Uterine smooth muscle cell (primary cell): Measurements from ENCODE around the gene MYCBP. TPM values are rescaled to one million over a fixed set of nuclear protein-coding genes. Genes with fewer than 3 reads are reported as not detected.

Experiments
- total RNA-seq: library from RNA; depleted of rRNA; stranded (reverse); fragments of >200 nt; gene quantifications from 2 replicates; pipeline ENCODE4 v1.2.3, GENCODE V29; 2014

MYCBP gene
- 6.4 and 12.4 TPM in 2 replicates for total RNA-seq

GRCh38 chr1:38873027-38873969 lies at the start of gene MYCBP:
Gene MYCBP (minus strand): TSS chr1:38873348. CDS start chr1:38873305, 43 bp downstream.

GRCh38 chr1:38881487-38881886 lies 8.3 kb upstream of the MYCBP start, which contains the start of gene GJA9:
Gene GJA9 (minus strand): TSS chr1:38881587. CDS start chr1:38876098, 5,489 bp downstream.

DNA sequence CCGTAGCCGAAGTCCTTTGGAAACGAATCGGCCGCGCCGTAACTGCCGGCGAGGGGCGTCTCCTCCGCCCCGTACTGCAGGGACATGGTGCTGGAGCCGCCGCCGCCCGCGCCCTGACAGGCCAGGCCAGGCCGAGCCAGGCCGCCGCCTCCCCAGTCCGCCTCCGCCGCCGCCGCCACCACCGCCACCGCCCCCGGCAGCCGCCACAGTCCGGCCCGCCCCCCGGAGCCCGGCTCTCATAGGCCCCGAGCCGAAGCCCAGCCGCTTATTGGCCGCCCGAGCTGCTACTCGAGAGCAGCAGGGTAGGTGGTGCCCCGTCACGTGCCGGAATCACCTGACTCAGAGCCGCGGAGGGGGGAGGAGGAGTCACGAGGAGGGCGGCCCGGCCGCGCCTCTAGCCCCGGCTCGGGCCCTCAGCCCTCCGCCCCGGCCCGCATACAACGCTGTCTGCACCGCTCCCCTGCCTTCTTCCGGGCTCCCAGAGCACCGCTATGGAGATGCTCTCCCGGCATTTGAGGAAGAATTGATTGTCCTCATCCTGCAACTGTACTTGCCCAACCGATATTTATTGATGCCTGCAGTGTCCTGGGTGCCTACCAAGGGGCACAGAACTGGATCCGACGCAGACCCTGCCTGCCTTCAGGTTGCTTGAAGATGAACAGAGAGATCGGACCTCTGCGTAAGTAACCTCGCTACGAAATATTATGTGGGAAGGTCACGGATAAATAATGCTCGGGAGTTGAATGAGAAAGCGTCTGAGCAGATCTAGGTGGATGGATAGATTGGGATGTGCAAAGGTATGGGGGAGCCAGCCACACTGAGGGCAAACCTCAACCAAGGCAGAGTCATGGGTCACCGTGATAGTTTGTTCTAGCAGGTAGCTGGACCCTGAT lies 13.3 kb downstream of the MYCBP start, which contains the start of gene RRAGC:
Gene RRAGC (minus strand): TSS at position 212 of the 893 bp plus-strand sequence. CDS start 126 bp downstream, at position 86.

Other genes starting within 250 kb of the MYCBP start
- 35.5 and 40.4 TPM in 2 replicates for gene RRAGC, start 13.6 kb downstream of the MYCBP start, total RNA-seq
- gene GJA9, start 8.2 kb upstream of the MYCBP start, total RNA-seq, result 0.11 and 0.12 TPM in 2 replicates
- gene RHBDL2, start 68.5 kb upstream of the MYCBP start, total RNA-seq, result 0.25 and 0.77 TPM in 2 replicates
- gene AKIRIN1, start 117.9 kb upstream of the MYCBP start, total RNA-seq, result 36.9 and 40.9 TPM in 2 replicates
- 508 and 624 TPM in 2 replicates for gene NDUFS5, start 153.0 kb upstream of the MYCBP start, total RNA-seq